ENCODE measurements around the gene SLC66A2.
"Not testable (repeated sequence)": the region's sequence is repeated elsewhere in the genome, so short reads cannot be mapped to it uniquely, and the experiment has no call there.

Gene SLC66A2

GRCh38 chr18:79868168-79868784 lies 83.2 kb downstream of the SLC66A2 start:
- no peak overlapping the region for H4K5ac ChIP-seq (ENCODE audit: low read length)
- no peaks in the 10 kb centered on the region for H3K27me3 ChIP-seq (ENCODE audit: insufficient read depth, low read length, poor library complexity)
- WGBS (ENCODE audit: extremely low coverage, insufficient coverage, low lambda C conversion rate) = no CpG with 5 or more reads among the region's 29 CpGs

DNA sequence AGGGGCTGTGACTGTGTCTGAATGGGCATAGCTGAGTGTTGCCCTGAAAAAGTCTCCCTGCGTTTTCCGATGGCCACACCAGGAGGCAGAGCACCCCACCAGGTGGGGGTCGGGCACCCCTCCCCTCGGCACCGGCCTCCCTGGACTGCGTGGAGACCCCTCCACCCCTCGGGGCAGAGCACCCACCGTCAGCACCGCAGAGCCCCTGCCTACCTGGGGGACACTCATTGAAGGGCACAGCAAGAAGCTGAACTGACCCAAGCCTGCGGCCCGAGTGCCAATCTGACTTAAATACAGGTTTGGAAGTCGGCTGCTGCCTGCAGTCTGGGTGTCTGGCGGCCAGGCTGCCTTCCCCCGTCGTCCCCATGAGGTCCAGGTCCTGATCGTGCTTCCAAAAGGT lies 83.8 kb downstream of the SLC66A2 start:
- H3K27me3 ChIP-seq (ENCODE audit: insufficient read depth, low read length, poor library complexity) = no peaks in the 10 kb centered on the region
- no peak overlapping the region for H4K8ac ChIP-seq (ENCODE audit: low read depth, low read length)
- no peak overlapping the region for H3K4me2 ChIP-seq (ENCODE audit: low read length)
- H2BK120ac ChIP-seq (ENCODE audit: low read depth, low read length) = no peak overlapping the region
- no CpG with 5 or more reads among the region's 16 CpGs for WGBS (ENCODE audit: extremely low coverage, insufficient coverage, low lambda C conversion rate)
- H3K23ac ChIP-seq (ENCODE audit: low read length) = no peak overlapping the region
- H3K36me3 ChIP-seq (ENCODE audit: control insufficient read depth, insufficient read depth, low read length) = no peaks in the 10 kb centered on the region
- no peak overlapping the region for H2BK5ac ChIP-seq (ENCODE audit: low read length)
- no peak overlapping the region for H3K9ac ChIP-seq (ENCODE audit: low read length)
- H4K5ac ChIP-seq (ENCODE audit: low read length) = no peak overlapping the region
- no peaks in the 10 kb centered on the region for H3K79me1 ChIP-seq (ENCODE audit: low read length)
- H2AK5ac ChIP-seq (ENCODE audit: low read length) = no peak overlapping the region
- H3K79me2 ChIP-seq (ENCODE audit: control insufficient read depth, insufficient read depth, low read length) = no peaks in the 10 kb centered on the region
- no peak overlapping the region for H3K18ac ChIP-seq (ENCODE audit: low read length)
- H3K56ac ChIP-seq (ENCODE audit: low read length) = no peak overlapping the region
- no peak for DNase-seq
- H3K4ac ChIP-seq (ENCODE audit: low read depth, low read length) = no peak overlapping the region
- H2BK15ac ChIP-seq (replicated peaks; ENCODE audit: low read depth) = no peak overlapping the region
- no peak overlapping the region for H3K27ac ChIP-seq (ENCODE audit: low read depth, low read length)
- no peaks in the 10 kb centered on the region for H3K4me1 ChIP-seq (ENCODE audit: control insufficient read depth, low read depth, low read length)
- H3K4me3 ChIP-seq (ENCODE audit: low read length) = no peak overlapping the region

More at GRCh38 chr18:79868168-79868784, 83.2 kb downstream of the SLC66A2 start:
- no peak overlapping the region for H2BK120ac ChIP-seq (ENCODE audit: low read depth, low read length)
- no peak overlapping the region for H3K4ac ChIP-seq (ENCODE audit: low read depth, low read length)
- no peak overlapping the region for H3K18ac ChIP-seq (ENCODE audit: low read length)
- H2BK5ac ChIP-seq (ENCODE audit: low read length) = no peak overlapping the region
- no peak overlapping the region for H2AK5ac ChIP-seq (ENCODE audit: low read length)
- no peak overlapping the region for H3K9ac ChIP-seq (ENCODE audit: low read length)
- no peaks in the 10 kb centered on the region for H3K79me1 ChIP-seq (ENCODE audit: low read length)
- H3K23ac ChIP-seq (ENCODE audit: low read length) = no peak overlapping the region
- no peak overlapping the region for H3K4me3 ChIP-seq (ENCODE audit: low read length)
- H3K56ac ChIP-seq (ENCODE audit: low read length) = no peak overlapping the region
- no peaks in the 10 kb centered on the region for H3K79me2 ChIP-seq (ENCODE audit: control insufficient read depth, insufficient read depth, low read length)
- no peak overlapping the region for H4K8ac ChIP-seq (ENCODE audit: low read depth, low read length)
- H3K4me1 ChIP-seq (ENCODE audit: control insufficient read depth, low read depth, low read length) = no peaks in the 10 kb centered on the region
- H3K27ac ChIP-seq (ENCODE audit: low read depth, low read length) = no peak overlapping the region
- H3K4me2 ChIP-seq (ENCODE audit: low read length) = no peak overlapping the region
- H3K36me3 ChIP-seq (ENCODE audit: control insufficient read depth, insufficient read depth, low read length) = no peaks in the 10 kb centered on the region
- H2BK15ac ChIP-seq (replicated peaks; ENCODE audit: low read depth) = no peak overlapping the region
- no peak for DNase-seq

- no peaks in the 10 kb centered on the region for H3K79me2 ChIP-seq (ENCODE audit: control insufficient read depth, insufficient read depth, low read length)
- H2BK15ac ChIP-seq (replicated peaks; ENCODE audit: low read depth) = no peak overlapping the region
- H3K4me3 ChIP-seq (ENCODE audit: low read length) = no peak overlapping the region
- no peaks in the 10 kb centered on the region for H3K4me1 ChIP-seq (ENCODE audit: control insufficient read depth, low read depth, low read length)
- no peaks in the 10 kb centered on the region for H3K79me1 ChIP-seq (ENCODE audit: low read length)
- no peak overlapping the region for H2AK5ac ChIP-seq (ENCODE audit: low read length)
- H3K9ac ChIP-seq (ENCODE audit: low read length) = no peak overlapping the region
- H2BK120ac ChIP-seq (ENCODE audit: low read depth, low read length) = no peak overlapping the region
- no peak overlapping the region for H3K4me2 ChIP-seq (ENCODE audit: low read length)
- H2BK5ac ChIP-seq (ENCODE audit: low read length) = no peak overlapping the region
- H3K27me3 ChIP-seq (ENCODE audit: insufficient read depth, low read length, poor library complexity) = no peaks in the 10 kb centered on the region
- H4K5ac ChIP-seq (ENCODE audit: low read length) = no peak overlapping the region
- no peak overlapping the region for H3K27ac ChIP-seq (ENCODE audit: low read depth, low read length)
- no peak overlapping the region for H3K18ac ChIP-seq (ENCODE audit: low read length)
- no peak overlapping the region for H3K23ac ChIP-seq (ENCODE audit: low read length)
- no peaks in the 10 kb centered on the region for H3K36me3 ChIP-seq (ENCODE audit: control insufficient read depth, insufficient read depth, low read length)
- no CpG with 5 or more reads among the region's 20 CpGs for WGBS (ENCODE audit: extremely low coverage, insufficient coverage, low lambda C conversion rate)
- H3K4ac ChIP-seq (ENCODE audit: low read depth, low read length) = no peak overlapping the region
- H4K8ac ChIP-seq (ENCODE audit: low read depth, low read length) = no peak overlapping the region
- H3K56ac ChIP-seq (ENCODE audit: low read length) = no peak overlapping the region
- DNase-seq = no peak
Observed at GRCh38 chr18:79866889-79867574, 84.4 kb downstream of the SLC66A2 start.

- H3K79me2 ChIP-seq (ENCODE audit: control insufficient read depth, insufficient read depth, low read length); H3K36me3 ChIP-seq (ENCODE audit: control insufficient read depth, insufficient read depth, low read length); H3K23ac ChIP-seq (ENCODE audit: low read length); H3K9ac ChIP-seq (ENCODE audit: low read length); H2BK15ac ChIP-seq (replicated peaks; ENCODE audit: low read depth); H3K27me3 ChIP-seq (ENCODE audit: insufficient read depth, low read length, poor library complexity); H3K56ac ChIP-seq (ENCODE audit: low read length); H3K79me1 ChIP-seq (ENCODE audit: low read length); H3K27ac ChIP-seq (ENCODE audit: low read depth, low read length); H2AK5ac ChIP-seq (ENCODE audit: low read length); H4K5ac ChIP-seq (ENCODE audit: low read length); H3K4me3 ChIP-seq (ENCODE audit: low read length); H3K4ac ChIP-seq (ENCODE audit: low read depth, low read length); H2BK5ac ChIP-seq (ENCODE audit: low read length); H3K18ac ChIP-seq (ENCODE audit: low read length); H2BK120ac ChIP-seq (ENCODE audit: low read depth, low read length); H4K8ac ChIP-seq (ENCODE audit: low read depth, low read length); H3K4me2 ChIP-seq (ENCODE audit: low read length); H3K4me1 ChIP-seq (ENCODE audit: control insufficient read depth, low read depth, low read length); DNase-seq: not testable (repeated sequence)
- WGBS (ENCODE audit: extremely low coverage, insufficient coverage, low lambda C conversion rate) = no CpG with 5 or more reads among the region's 3 CpGs
Observed at GRCh38 chr18:79865951-79866350, 85.5 kb downstream of the SLC66A2 start.

DNA sequence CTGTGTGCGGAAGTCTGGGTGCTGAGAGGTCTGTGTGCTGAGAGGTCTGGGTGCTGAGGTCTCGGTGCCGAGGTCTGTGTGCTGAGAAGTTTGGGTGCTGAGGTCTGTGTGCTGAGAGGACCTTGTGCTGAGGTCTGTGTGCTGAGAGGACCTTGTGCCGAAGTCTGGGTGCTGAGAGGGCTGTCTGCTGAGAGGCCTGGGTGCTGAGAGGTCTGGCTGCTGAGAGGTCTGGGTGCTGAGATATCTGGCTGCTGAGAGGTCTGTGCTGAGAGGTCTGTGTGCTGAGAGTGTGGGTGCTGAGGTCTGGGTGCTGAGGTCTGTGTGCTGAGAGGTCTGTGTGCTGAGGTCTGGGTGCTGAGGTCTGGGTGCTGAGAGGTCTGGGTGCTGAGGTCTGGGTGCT lies 86.5 kb downstream of the SLC66A2 start:
- H3K27me3 ChIP-seq (ENCODE audit: insufficient read depth, low read length, poor library complexity); H3K4ac ChIP-seq (ENCODE audit: low read depth, low read length); DNase-seq; H4K8ac ChIP-seq (ENCODE audit: low read depth, low read length); H3K36me3 ChIP-seq (ENCODE audit: control insufficient read depth, insufficient read depth, low read length); H3K4me2 ChIP-seq (ENCODE audit: low read length); H2BK5ac ChIP-seq (ENCODE audit: low read length); H2AK5ac ChIP-seq (ENCODE audit: low read length); H3K9ac ChIP-seq (ENCODE audit: low read length); H3K18ac ChIP-seq (ENCODE audit: low read length); H3K4me1 ChIP-seq (ENCODE audit: control insufficient read depth, low read depth, low read length); H3K79me2 ChIP-seq (ENCODE audit: control insufficient read depth, insufficient read depth, low read length); H2BK15ac ChIP-seq (replicated peaks; ENCODE audit: low read depth); H3K4me3 ChIP-seq (ENCODE audit: low read length); H3K27ac ChIP-seq (ENCODE audit: low read depth, low read length); H3K23ac ChIP-seq (ENCODE audit: low read length); H2BK120ac ChIP-seq (ENCODE audit: low read depth, low read length); H4K5ac ChIP-seq (ENCODE audit: low read length); H3K79me1 ChIP-seq (ENCODE audit: low read length); H3K56ac ChIP-seq (ENCODE audit: low read length): not testable (repeated sequence)
- WGBS (ENCODE audit: extremely low coverage, insufficient coverage, low lambda C conversion rate) = no CpG with 5 or more reads among the region's 4 CpGs

Measured in mesendoderm (in vitro differentiated cells).